ENCODE results near the gene TRIM2. TPM values are rescaled to one million over a fixed set of nuclear protein-coding genes. Genes with fewer than 3 reads are reported as not detected.

Gene TRIM2
- total and polyA plus RNA-seq, 12 donors: 6.2 to 130 (median 47.8) TPM

GRCh38 chr4:153367092-153367491, 162.8 kb downstream of the TRIM2 start:
- Histone ChIP-seq H3K27ac (no peak overlapping the region), H3K4me1 (replicated peaks in 1 of 2) (no peaks in the 10 kb centered on the region), H3K27me3 (no peaks in the 10 kb centered on the region), H3K9me3 (replicated peaks in 1 of 3) (no peaks in the 10 kb centered on the region), H3K4me3 (no peak overlapping the region), H3K36me3 (replicated peaks in 1 of 2) (no peaks in the 10 kb centered on the region)
- WGBS, 4 donors: 85 to 97% (median 90%) methylated on average over 1 of the region's 1 CpG
- TF ChIP-seq CTCF (IDR thresholded peaks at IDR 0.05) (no peak), POLR2A (IDR thresholded peaks at IDR 0.05) (no peak)
- intact Hi-C loops (cut with DNase I): no loop called here
- DNase-seq: no peak

GRCh38 chr4:153369021-153369420, 164.8 kb downstream of the TRIM2 start:
- no peak for DNase-seq
- H3K27me3 ChIP-seq: no peaks in the 10 kb centered on the region
- no peaks in the 10 kb centered on the region for H3K4me1 ChIP-seq (replicated peaks in 1 of 2)
- H3K36me3 ChIP-seq (replicated peaks in 1 of 2): no peaks in the 10 kb centered on the region
- 96 to 100% (median 98%) methylated on average over 1 of the region's 1 CpG for WGBS, 4 donors
- no peak overlapping the region for H3K27ac ChIP-seq
- TF ChIP-seq CTCF (IDR thresholded peaks at IDR 0.05) (no peak), POLR2A (IDR thresholded peaks at IDR 0.05) (no peak)
- intact Hi-C loops (cut with DNase I): no loop called here
- H3K4me3 ChIP-seq: no peak overlapping the region
- no peaks in the 10 kb centered on the region for H3K9me3 ChIP-seq (replicated peaks in 1 of 3)

GRCh38 chr4:153371701-153372234, 167.5 kb downstream of the TRIM2 start:
- WGBS, 4 donors: 93 to 98% (median 94%) methylated on average over 6 of the region's 6 CpGs
- intact Hi-C loops (cut with DNase I): no loop called here
- no peak for DNase-seq
- TF ChIP-seq POLR2A (IDR thresholded peaks at IDR 0.05) (no peak), CTCF (IDR thresholded peaks at IDR 0.05) (no peak)
- H3K9me3 ChIP-seq (replicated peaks in 1 of 3): no peaks in the 10 kb centered on the region
- no peaks in the 10 kb centered on the region for H3K4me1 ChIP-seq (replicated peaks in 1 of 2)
- H3K4me3 ChIP-seq: no peak overlapping the region
- no peak overlapping the region for H3K27ac ChIP-seq
- no peaks in the 10 kb centered on the region for H3K36me3 ChIP-seq (replicated peaks in 1 of 2)
- no peaks in the 10 kb centered on the region for H3K27me3 ChIP-seq

GRCh38 chr4:153372967-153373562, 168.8 kb downstream of the TRIM2 start:
- no peaks in the 10 kb centered on the region for H3K9me3 ChIP-seq (replicated peaks in 1 of 3)
- TF ChIP-seq POLR2A (IDR thresholded peaks at IDR 0.05) (no peak), CTCF (IDR thresholded peaks at IDR 0.05) (no peak)
- no peaks in the 10 kb centered on the region for H3K36me3 ChIP-seq (replicated peaks in 1 of 2)
- H3K4me3 ChIP-seq: no peak overlapping the region
- intact Hi-C loops (cut with DNase I): no loop called here
- WGBS, 4 donors: 73 to 85% (median 78%) methylated on average over 1 of the region's 1 CpG
- H3K27me3 ChIP-seq: no peaks in the 10 kb centered on the region
- no peak overlapping the region for H3K27ac ChIP-seq
- DNase-seq: no peak
- H3K4me1 ChIP-seq (replicated peaks in 1 of 2): no peaks in the 10 kb centered on the region

Data from adrenal gland (tissue), 12 donors.